HG03342 (cell line): ENCODE results near the gene TNFRSF11A.

Source experiments
- ATAC-seq: cut with Tn5 transposase; IDR thresholded peaks from one replicate; pipeline ENCODE4 v1.9.1; 2021; ENCODE audit warnings: mild to moderate bottlenecking, moderate library complexity; ENCODE audit not compliant: unreplicated experiment

TNFRSF11A gene

GRCh38 chr18:62324181-62324828 lies 805 bp upstream of the TNFRSF11A start:
- peak; percentile 4 for ATAC-seq

GRCh38 chr18:62325806-62326645 lies 916 bp downstream of the TNFRSF11A start:
- ATAC-seq = no peak

- ATAC-seq = no peak
Measured at GRCh38 chr18:62326646-62327348, 1.7 kb downstream of the TNFRSF11A start.

- no peak for ATAC-seq
Measured at GRCh38 chr18:62327977-62328376, 2.9 kb downstream of the TNFRSF11A start.

- ATAC-seq = no peak
Measured at GRCh38 chr18:62328586-62329525, 3.7 kb downstream of the TNFRSF11A start.

- ATAC-seq = no peak
Measured at GRCh38 chr18:62329691-62330454, 4.8 kb downstream of the TNFRSF11A start.

GRCh38 chr18:62330650-62331049 lies 5.5 kb downstream of the TNFRSF11A start:
- ATAC-seq = no peak

GRCh38 chr18:62331581-62332356 lies 6.7 kb downstream of the TNFRSF11A start:
- no peak for ATAC-seq

GRCh38 chr18:62332431-62332830 lies 7.3 kb downstream of the TNFRSF11A start:
- ATAC-seq = no peak

- no peak for ATAC-seq
Measured at GRCh38 chr18:62332964-62333695, 8.0 kb downstream of the TNFRSF11A start.

GRCh38 chr18:62334120-62334519 lies 9.0 kb downstream of the TNFRSF11A start:
- ATAC-seq = no peak

GRCh38 chr18:62335494-62335893 lies 10.4 kb downstream of the TNFRSF11A start:
- no peak for ATAC-seq

GRCh38 chr18:62336618-62337017 lies 11.5 kb downstream of the TNFRSF11A start:
- ATAC-seq = no peak

- no peak for ATAC-seq
Measured at GRCh38 chr18:62337336-62337735, 12.2 kb downstream of the TNFRSF11A start.

- ATAC-seq = no peak
Measured at GRCh38 chr18:62338446-62339105, 13.5 kb downstream of the TNFRSF11A start.

- no peak for ATAC-seq
Measured at GRCh38 chr18:62339106-62339988, 14.2 kb downstream of the TNFRSF11A start.

- no peak for ATAC-seq
Measured at GRCh38 chr18:62340996-62341395, 15.9 kb downstream of the TNFRSF11A start.
